ENCODE results near the gene IWS1.
"Not testable (repeated sequence)": the region's sequence is repeated elsewhere in the genome, so short reads cannot be mapped to it uniquely, and the experiment has no call there.

The IWS1 gene

DNA sequence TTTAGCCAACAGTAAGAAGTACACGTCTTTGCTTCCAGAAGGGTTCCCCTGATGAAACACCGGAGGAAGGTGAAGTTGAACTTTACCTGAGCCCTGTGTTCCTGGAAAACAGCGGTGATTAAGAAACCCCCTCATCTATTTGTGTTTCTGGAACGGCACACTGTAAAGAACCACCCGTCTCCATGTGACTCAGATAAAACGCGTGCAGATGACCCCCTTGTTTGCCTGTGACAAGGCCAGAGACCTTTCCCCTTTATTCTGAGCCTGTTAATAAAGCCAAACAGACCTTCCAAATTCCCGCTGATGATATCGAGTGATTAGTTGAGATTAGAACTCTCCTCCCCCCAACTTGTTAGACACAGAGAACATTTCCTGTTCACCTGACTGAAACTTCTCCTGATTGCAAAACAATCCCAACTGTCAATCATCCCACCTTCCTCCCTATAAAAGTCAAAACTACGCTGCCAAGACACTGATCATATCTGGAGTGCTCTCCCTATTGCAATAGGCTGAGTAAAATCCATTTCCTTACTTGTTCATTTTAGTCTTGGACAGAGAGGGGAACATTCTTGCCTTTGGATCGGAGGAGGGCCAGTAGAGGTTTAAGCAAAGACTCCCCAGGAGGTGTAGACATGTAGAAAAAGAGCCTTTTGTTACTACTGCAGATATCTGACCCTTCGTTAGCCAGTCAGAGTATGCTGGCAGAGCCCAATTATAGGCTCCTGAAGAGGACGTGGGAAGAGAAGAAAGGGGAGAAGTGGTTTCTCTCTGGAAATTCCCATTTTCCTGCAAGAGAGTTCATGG, 914 bp upstream of the IWS1 start:
- Mint-ChIP-seq H3K36me3 (ENCODE audit: low read depth) (peaks cover 18% of the 10 kb centered on the region), H3K27me3 (no peaks in the 10 kb centered on the region), H3K9me3 (no peaks in the 10 kb centered on the region), H3K27ac (peak overlapping the region; percentile 98), H3K4me1 (peaks cover 34% of the 10 kb centered on the region), H3K4me3 (peak overlapping the region; percentile 98)
- peak; percentile 26 for ATAC-seq
- DNase-seq = no peak

DNA sequence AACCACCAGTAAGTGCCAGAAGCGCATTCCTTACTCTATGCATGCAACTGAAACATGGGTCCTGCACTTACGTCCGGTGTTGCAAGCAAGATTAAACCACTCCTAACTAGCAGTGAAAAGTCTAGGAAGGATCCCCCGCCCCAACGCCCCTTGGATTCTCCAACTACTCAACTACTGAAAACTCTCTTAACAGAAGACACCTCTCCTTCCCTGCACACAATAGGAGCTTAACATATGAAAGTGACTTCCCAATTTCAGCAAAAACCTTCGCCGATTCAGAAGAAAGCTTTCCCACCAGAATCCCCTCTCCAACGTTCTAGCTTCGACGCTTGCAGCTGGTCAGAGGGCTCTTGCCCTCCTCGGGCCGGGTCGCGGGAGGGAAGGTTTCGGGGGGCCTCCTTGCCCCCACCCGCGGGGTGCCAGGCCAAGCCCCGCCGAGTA, 578 bp downstream of the IWS1 start:
- Mint-ChIP-seq H3K9me3 (no peaks in the 10 kb centered on the region), H3K4me1 (peaks cover 38% of the 10 kb centered on the region), H3K27ac (peak overlapping the region; percentile 98), H3K4me3 (peak overlapping the region; percentile 98), H3K27me3 (no peaks in the 10 kb centered on the region), H3K36me3 (ENCODE audit: low read depth) (peaks cover 29% of the 10 kb centered on the region)
- DNase-seq = peak; percentile 20
- no peak for ATAC-seq

DNA sequence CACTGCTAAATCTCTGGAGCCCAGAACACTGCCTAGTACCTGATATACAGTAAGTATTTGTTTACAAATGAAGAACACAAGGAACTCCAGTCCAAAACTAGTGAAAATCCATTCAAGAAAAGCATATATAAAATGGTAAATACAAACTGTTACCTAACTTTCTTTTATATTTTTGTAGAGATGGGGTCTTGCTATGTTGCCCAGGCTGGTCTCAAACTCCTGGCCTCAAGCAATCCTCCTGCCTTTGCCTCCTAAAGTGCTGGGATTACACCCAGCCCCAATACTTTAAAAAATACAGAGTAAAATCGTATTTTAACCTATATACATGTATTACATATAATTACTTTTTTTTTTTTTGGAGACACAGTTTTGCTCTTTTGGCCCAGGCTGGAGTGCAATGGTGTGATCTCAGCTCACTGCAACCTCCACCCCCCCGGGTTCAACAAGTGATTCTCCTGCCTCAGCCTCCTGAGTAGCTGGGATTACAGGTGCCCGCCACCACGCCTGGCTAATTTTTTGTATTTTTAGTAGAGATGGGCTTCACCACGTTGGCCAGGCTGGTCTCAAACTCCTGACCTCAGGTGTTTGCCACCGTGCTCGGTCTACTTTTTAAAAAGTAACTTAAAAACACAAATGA, 2.0 kb downstream of the IWS1 start:
- Mint-ChIP-seq H3K4me3 (peak overlapping the region; percentile 98), H3K36me3 (ENCODE audit: low read depth) (peaks cover 40% of the 10 kb centered on the region), H3K4me1 (peaks cover 42% of the 10 kb centered on the region)
- not testable (repeated sequence) for DNase-seq, H3K9me3 Mint-ChIP-seq, ATAC-seq, H3K27ac Mint-ChIP-seq, H3K27me3 Mint-ChIP-seq

DNA sequence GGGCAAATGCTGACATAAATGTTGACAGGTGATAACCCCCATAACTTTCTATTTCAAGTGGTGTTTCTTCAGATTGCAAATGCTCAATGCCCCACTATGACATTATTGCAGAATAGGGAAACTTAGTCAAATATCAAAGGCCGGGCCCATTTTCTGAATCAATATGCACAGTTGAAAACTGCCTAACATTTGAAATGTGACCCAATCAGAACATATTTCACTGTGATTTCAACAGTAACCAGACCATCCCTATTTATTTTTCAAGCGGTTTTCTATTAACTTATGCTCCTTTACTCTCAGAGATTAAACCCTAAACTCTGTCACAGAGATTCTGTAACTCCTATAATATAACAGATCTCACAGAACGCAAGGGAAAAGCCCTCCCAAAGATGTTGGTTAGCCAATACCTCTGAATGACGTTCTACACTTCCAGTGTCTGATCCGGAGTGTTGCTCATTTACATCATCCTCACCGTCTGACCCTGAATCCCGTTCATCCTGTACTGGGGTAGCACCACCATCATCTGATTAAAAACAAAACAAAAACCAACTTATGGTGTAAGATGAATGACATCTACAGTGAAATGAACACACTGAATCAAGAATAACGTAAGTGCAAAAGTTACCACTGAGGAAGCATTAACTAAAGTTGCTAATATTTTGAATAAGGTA, 2.9 kb downstream of the IWS1 start:
- peak overlapping the region; percentile 24 for H3K4me3 Mint-ChIP-seq

DNA sequence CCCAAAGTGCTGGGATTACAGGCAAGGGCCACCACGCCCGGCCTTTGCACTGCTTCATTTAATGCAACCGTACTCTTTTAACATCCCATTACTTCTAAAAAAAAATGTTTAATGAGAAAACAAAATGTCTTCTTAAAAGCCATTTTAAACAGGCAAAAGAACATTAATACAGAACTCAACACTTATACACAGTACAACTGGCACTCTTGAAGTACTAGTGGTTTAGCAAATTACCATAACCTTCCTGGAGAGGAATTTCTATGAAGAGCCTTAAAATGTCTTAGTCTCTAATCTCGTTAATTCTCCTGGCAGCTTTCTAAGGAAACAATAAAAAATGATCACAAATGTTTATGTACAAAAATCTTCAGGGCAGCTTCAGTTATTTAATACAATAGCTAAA, 5.9 kb downstream of the IWS1 start:
- peaks cover 50% of the 10 kb centered on the region for H3K4me1 Mint-ChIP-seq
- ATAC-seq (no peak), DNase-seq (no peak)
- H3K27me3 Mint-ChIP-seq = no peaks in the 10 kb centered on the region
- H3K9me3 Mint-ChIP-seq = no peaks in the 10 kb centered on the region
- H3K36me3 Mint-ChIP-seq (ENCODE audit: low read depth) = peaks cover 63% of the 10 kb centered on the region
- H3K27ac Mint-ChIP-seq = no peak overlapping the region
- no peak overlapping the region for H3K4me3 Mint-ChIP-seq

More for the DNA sequence above, 2.9 kb downstream of the IWS1 start:
- Mint-ChIP-seq H3K36me3 (ENCODE audit: low read depth) (peaks cover 44% of the 10 kb centered on the region), H3K27ac (peak overlapping the region; percentile 6), H3K9me3 (no peaks in the 10 kb centered on the region), H3K27me3 (no peaks in the 10 kb centered on the region), H3K4me1 (peaks cover 42% of the 10 kb centered on the region)
- DNase-seq = no peak
- ATAC-seq = no peak

DNA sequence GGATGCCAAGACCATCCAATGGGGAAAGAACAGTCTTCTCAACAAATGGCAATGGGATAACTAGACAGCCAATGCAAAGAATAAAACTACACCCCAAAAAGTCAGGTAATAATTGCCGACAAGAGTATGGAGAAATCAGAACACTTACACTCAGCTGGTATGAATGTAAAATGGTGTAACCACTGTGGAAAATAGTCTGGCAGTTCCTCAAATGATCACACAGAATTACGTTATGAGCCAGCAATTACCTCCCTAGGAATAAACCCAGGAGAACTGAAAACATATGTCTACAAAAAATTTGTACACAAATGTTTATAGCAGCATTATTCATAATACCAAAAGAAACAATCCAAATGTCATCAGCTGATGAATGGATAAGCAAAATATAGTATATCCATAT, 8.8 kb downstream of the IWS1 start:
- peaks cover 62% of the 10 kb centered on the region for H3K36me3 Mint-ChIP-seq (ENCODE audit: low read depth)
- H3K9me3 Mint-ChIP-seq = no peaks in the 10 kb centered on the region
- H3K27ac Mint-ChIP-seq = no peak overlapping the region
- DNase-seq (no peak), ATAC-seq (no peak)
- H3K4me3 Mint-ChIP-seq = no peak overlapping the region
- H3K27me3 Mint-ChIP-seq = no peaks in the 10 kb centered on the region
- H3K4me1 Mint-ChIP-seq = peaks cover 53% of the 10 kb centered on the region

DNA sequence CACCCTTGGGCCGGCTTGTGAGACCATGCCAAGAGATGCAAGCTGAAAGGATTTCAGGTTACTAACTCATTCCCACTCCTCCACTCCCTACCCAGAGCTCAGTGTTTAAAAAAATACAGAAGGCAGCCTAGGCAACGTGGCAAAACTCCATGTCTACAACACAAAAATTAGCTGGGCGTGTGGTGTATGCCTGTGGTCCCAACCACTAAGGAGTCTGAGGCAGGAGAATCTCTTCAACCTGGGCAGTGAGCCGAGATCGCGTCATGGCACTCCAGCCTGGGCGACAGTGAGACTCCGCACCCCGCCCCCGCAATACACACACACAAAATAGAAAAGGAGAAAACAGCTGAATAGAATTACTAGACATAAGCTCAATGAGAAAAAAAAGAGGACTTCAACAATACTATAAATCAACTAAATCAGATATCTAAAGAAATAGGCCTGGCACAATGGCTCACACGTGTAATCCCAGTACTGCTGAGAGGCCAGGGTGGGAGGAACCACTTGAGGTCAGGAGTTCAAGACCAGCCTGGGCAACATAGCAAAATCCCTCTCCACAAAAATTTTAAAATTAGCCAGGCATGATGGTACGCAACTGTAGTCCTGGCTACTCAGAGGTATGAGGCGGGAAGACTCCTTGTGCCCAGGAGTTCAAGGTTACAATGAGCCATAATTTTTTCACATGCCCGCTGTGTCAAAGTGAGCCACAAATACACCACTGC, 10.1 kb downstream of the IWS1 start:
- ATAC-seq (no peak), DNase-seq (no peak)
- Mint-ChIP-seq H3K9me3 (no peaks in the 10 kb centered on the region), H3K36me3 (ENCODE audit: low read depth) (peaks cover 58% of the 10 kb centered on the region), H3K4me3 (no peak overlapping the region), H3K4me1 (peaks cover 57% of the 10 kb centered on the region), H3K27ac (peak overlapping the region; percentile 38), H3K27me3 (no peaks in the 10 kb centered on the region)

DNA sequence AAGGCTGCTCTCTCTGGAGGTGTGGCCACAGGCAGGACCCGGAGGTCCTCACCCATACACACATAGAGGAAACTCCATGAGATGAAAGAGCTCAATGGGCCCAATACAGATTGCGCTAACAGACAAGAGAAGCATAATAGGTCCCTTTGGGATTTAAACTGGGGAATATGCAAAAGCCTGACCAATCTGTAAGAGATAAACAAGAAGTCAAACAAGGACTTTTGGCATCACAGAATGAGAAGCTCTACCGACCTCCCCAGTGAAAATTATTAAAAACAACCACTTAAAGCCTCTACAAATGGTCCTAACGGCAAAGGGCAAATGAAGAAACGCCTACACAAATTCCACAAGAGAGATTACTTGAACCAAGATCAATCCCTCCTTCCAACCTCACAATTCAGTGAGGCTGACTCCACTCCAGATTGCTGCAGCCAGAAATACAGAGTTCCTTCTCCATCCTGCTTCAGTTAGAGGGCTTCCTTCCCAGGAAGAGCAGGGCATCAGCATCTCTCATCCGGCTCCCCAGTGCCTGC, 10.8 kb downstream of the IWS1 start:
- Mint-ChIP-seq H3K9me3 (no peaks in the 10 kb centered on the region), H3K27ac (no peak overlapping the region)

DNA sequence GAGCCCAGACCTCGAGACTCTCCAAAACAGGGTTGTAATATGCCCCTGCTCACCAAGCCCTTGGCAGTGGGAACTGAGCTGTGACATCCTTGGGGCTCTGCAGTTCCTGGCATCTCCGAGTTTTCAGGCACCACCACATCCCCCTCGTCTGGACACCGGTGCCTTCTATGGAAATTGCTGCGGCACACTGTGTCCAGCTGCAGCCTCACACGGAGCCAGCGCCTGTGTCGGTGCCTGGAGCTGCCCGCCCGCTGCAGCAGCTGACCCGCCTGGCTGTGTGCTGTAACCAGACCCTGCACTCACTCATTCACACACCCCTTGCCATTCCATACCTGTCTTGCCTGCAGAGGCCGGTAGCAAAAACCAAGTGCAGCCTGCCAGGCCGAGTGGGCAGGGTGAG, 11.8 kb downstream of the IWS1 start:
- Mint-ChIP-seq H3K36me3 (ENCODE audit: low read depth) (peaks cover 49% of the 10 kb centered on the region), H3K27me3 (no peaks in the 10 kb centered on the region), H3K9me3 (no peaks in the 10 kb centered on the region), H3K4me3 (no peak overlapping the region), H3K27ac (no peak overlapping the region), H3K4me1 (peaks cover 65% of the 10 kb centered on the region)
- DNase-seq = no peak
- no peak for ATAC-seq

More for the DNA sequence above, 10.8 kb downstream of the IWS1 start:
- Mint-ChIP-seq H3K36me3 (ENCODE audit: low read depth) (peaks cover 55% of the 10 kb centered on the region), H3K4me3 (no peak overlapping the region), H3K4me1 (peaks cover 58% of the 10 kb centered on the region), H3K27me3 (no peaks in the 10 kb centered on the region)
- DNase-seq = no peak
- no peak for ATAC-seq

DNA sequence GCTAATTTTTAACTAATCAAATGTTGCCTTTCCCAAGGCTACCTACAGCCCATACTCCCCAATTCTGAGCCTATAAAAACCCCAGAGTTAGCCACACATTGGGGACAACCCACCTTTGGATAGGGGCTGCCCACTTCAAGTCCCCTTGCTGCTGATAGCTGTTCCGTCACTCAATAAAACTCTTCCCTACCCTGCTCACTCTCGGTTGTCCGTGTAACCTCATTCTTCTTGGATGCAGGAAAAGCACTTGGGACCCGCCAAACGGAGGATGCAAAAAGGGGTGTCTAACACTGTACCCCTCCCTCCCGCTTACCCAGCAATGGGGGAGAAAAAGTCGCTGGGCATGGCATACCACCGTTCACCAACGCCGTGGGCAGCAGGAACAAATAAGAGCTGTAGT, 12.2 kb downstream of the IWS1 start:
- ATAC-seq (no peak), DNase-seq (no peak)
- Mint-ChIP-seq H3K27me3 (no peaks in the 10 kb centered on the region), H3K27ac (no peak overlapping the region), H3K4me3 (no peak overlapping the region), H3K4me1 (peaks cover 68% of the 10 kb centered on the region), H3K36me3 (ENCODE audit: low read depth) (peaks cover 49% of the 10 kb centered on the region), H3K9me3 (no peaks in the 10 kb centered on the region)

DNA sequence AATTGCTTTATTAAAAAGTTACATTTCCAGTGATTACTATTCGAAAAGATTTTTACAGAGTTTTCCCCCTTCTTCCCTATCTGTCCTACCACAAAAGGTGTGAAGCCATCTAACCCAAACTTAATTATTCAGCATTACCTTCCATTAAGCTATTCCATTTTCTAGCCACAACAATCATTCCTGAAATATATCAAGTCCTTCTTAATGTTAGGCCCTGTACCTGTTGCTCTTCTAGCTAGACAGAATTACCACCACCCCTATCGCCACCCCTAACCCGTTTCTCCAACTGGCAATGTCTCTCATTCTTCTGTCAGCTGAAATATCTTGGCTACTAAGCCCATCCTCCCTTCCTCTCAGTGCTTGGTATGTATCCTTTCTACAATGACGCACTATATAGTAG, 13.9 kb downstream of the IWS1 start:
- H3K27ac Mint-ChIP-seq = no peak overlapping the region
- peaks cover 46% of the 10 kb centered on the region for H3K36me3 Mint-ChIP-seq (ENCODE audit: low read depth)
- no peaks in the 10 kb centered on the region for H3K27me3 Mint-ChIP-seq

DNA sequence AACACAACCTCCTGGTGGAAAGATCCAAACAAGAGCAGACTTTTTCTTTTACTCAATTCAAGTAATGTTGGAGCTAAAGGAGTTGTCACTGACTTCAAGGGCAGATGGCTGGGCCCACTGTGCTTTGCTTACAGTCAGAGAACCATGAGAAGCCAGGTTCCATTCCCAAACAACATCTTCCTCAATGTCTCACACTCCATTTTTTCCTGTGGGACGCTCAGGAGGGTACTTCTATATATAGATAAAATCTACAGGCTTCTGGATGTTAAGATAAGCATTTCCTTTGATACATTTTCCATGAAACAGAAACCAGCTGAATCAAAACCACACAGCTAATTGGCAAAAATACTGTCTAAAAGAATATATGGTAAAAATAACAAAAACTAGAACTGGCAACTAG, 14.4 kb downstream of the IWS1 start:
- Mint-ChIP-seq H3K4me1 (peaks cover 77% of the 10 kb centered on the region), H3K27ac (no peak overlapping the region)
- no peak for ATAC-seq

More for the DNA sequence above, 13.9 kb downstream of the IWS1 start:
- H3K4me1 Mint-ChIP-seq = peaks cover 79% of the 10 kb centered on the region
- ATAC-seq (no peak), DNase-seq (no peak)
- H3K9me3 Mint-ChIP-seq = no peaks in the 10 kb centered on the region
- no peak overlapping the region for H3K4me3 Mint-ChIP-seq

DNA sequence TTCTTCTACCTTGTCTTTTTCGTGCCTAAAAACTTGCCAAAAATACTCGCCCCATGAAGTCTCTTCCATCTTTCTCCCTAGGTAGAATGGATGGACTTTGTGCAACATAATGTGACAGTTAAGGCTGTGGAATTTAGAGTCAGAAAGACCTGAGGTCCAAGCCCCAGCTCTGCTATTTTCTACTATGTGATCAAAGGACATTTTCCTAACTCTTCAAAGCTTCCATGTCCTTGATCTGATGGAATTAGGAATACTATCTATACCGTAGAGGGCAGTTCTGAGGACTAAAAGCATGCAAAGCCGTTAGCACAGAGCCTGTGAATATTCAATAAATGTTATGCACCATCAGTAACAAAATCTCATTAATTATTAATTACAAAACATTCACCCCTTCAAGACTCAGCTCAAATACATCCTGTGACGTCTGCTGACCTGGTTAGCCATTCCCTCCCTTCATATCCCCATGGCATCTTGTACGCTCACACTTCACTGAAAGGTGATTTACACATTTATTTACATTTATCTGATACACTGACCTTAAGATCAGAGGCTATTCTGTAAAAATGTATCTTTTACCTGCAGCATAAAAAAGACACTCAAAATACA, 15.1 kb downstream of the IWS1 start:
- no peak overlapping the region for H3K27ac Mint-ChIP-seq
- DNase-seq (no peak), ATAC-seq (no peak)
- H3K9me3 Mint-ChIP-seq = no peaks in the 10 kb centered on the region
- H3K4me1 Mint-ChIP-seq = peaks cover 73% of the 10 kb centered on the region
- no peaks in the 10 kb centered on the region for H3K27me3 Mint-ChIP-seq
- H3K4me3 Mint-ChIP-seq = no peak overlapping the region
- peaks cover 36% of the 10 kb centered on the region for H3K36me3 Mint-ChIP-seq (ENCODE audit: low read depth)

More for the DNA sequence above, 14.4 kb downstream of the IWS1 start:
- Mint-ChIP-seq H3K4me3 (no peak overlapping the region), H3K9me3 (no peaks in the 10 kb centered on the region), H3K36me3 (ENCODE audit: low read depth) (peaks cover 44% of the 10 kb centered on the region), H3K27me3 (no peaks in the 10 kb centered on the region)
- DNase-seq = no peak

DNA sequence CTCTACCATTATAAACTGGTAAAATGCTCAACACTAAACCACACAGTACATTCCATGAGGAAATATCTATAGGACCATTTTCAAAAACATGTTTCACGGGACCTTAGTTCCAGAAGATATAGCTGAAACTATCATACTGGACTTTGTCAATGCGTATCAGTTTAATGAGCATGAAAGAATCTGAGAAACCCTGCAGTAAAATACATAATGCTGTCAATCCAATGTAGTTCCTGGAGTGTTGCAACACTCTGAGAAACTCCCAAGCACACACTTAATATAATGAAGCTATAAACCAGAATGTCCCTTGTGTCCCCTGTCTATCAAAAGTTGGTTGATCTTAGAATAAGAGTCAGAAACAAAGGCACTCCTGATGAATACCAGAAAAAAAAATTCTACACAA, 16.2 kb downstream of the IWS1 start:
- Mint-ChIP-seq H3K4me1 (peaks cover 68% of the 10 kb centered on the region), H3K27me3 (no peaks in the 10 kb centered on the region), H3K9me3 (no peaks in the 10 kb centered on the region), H3K36me3 (ENCODE audit: low read depth) (peaks cover 34% of the 10 kb centered on the region), H3K4me3 (no peak overlapping the region), H3K27ac (no peak overlapping the region)
- DNase-seq = no peak
- no peak for ATAC-seq

All from activated naive CD8-positive, alpha-beta T cell treated with anti-CD3 and anti-CD28 coated beads, Interleukin-2, amount 50 U/mL, for 24 hours (primary cell).